ENCODE measurements around the gene UTP15.

The UTP15 gene

GRCh38 chr5:73624888-73625287 is 59.3 kb downstream of the UTP15 start:
- FAIRE-seq = no peak

GRCh38 chr5:73625372-73625943 is 59.9 kb downstream of the UTP15 start:
- no peak for FAIRE-seq

- no peak for FAIRE-seq
These were observed 60.6 kb downstream of the UTP15 start, which contains the start of gene ARHGEF28 for GRCh38 chr5:73625944-73626811. TSS of gene ARHGEF28 (plus strand) at chr5:73626196. CDS start at chr5:73684852, 58,656 bp downstream.

GRCh38 chr5:73626814-73627313 is 61.3 kb downstream of the UTP15 start:
- FAIRE-seq = no peak

GRCh38 chr5:73629456-73629855 is 63.9 kb downstream of the UTP15 start:
- no peak for FAIRE-seq

- FAIRE-seq = no peak
These were observed 65.2 kb downstream of the UTP15 start for GRCh38 chr5:73630765-73631164.

- FAIRE-seq = no peak
These were observed 66.0 kb downstream of the UTP15 start for GRCh38 chr5:73631500-73631899.
